NCI-H2081 (cell line): ENCODE measurements around the gene ADCY9.
"Not testable (repeated sequence)": the region's sequence is repeated elsewhere in the genome, so short reads cannot be mapped to it uniquely, and the experiment has no call there.

ENCODE experiments used
- DNase-seq, 2 experiments: peaks; one replicate each; lab custom pipeline; 2025; lab: John Stamatoyannopoulos, UW

ADCY9 gene

GRCh38 chr16:3974751-3975150 is 141.5 kb downstream of the ADCY9 start:
- DNase-seq, result no peak

- no peak for DNase-seq
Measured at GRCh38 chr16:3971706-3972105, 144.5 kb downstream of the ADCY9 start.

- no peak for DNase-seq
Measured at GRCh38 chr16:3971261-3971660, 145.0 kb downstream of the ADCY9 start.

GRCh38 chr16:3968551-3968950 is 147.7 kb downstream of the ADCY9 start:
- no peak for DNase-seq

- no peak for DNase-seq
Measured at GRCh38 chr16:3966681-3967080, 149.6 kb downstream of the ADCY9 start.

- no peak for DNase-seq
Measured at GRCh38 chr16:3965781-3966582, 150.3 kb downstream of the ADCY9 start.

GRCh38 chr16:3965306-3965705 is 150.9 kb downstream of the ADCY9 start:
- DNase-seq, result no peak

- DNase-seq, result no peak
Measured at GRCh38 chr16:3964686-3965290, 151.5 kb downstream of the ADCY9 start.

GRCh38 chr16:3963886-3964685 is 152.2 kb downstream of the ADCY9 start:
- DNase-seq, result no peak

- no peak for DNase-seq
Measured at GRCh38 chr16:3963203-3963602, 153.0 kb downstream of the ADCY9 start.

GRCh38 chr16:3961449-3961849 is 154.8 kb downstream of the ADCY9 start:
- DNase-seq, result no peak

GRCh38 chr16:3959926-3960590 is 156.2 kb downstream of the ADCY9 start:
- DNase-seq, result not testable (repeated sequence)

- no peak for DNase-seq
Measured at GRCh38 chr16:3959148-3959547, 157.1 kb downstream of the ADCY9 start.

GRCh38 chr16:3957344-3957980 is 158.8 kb downstream of the ADCY9 start:
- DNase-seq, result no peak

- peak; percentile 22 to 66 for DNase-seq
Measured at GRCh38 chr16:3954411-3954921, 161.8 kb downstream of the ADCY9 start.

- DNase-seq, result no peak
Measured at GRCh38 chr16:3953728-3954410, 162.4 kb downstream of the ADCY9 start.

GRCh38 chr16:3952737-3953131 is 163.5 kb downstream of the ADCY9 start:
- no peak for DNase-seq

- peak in 1 of 2 experiments; percentile 11 for DNase-seq
Measured at GRCh38 chr16:3951861-3952736, 164.1 kb downstream of the ADCY9 start.

GRCh38 chr16:3951380-3951779 is 164.9 kb downstream of the ADCY9 start:
- not testable (repeated sequence) for DNase-seq
